HTR-8/SVneo (cell line): Measurements from ENCODE around the gene RND3.

Experiments used
- DNase-seq: peaks from one replicate; pipeline ENCODE4 v3.0.0; 2011; ENCODE audit warnings: low spot score, mixed read lengths; ENCODE audit not compliant: insufficient read length
- FAIRE-seq: peaks from 2 replicates; lab custom pipeline; 2011; peaks lifted over from hg19 to GRCh38; lab: Jason Lieb, UNC

Gene RND3

GRCh38 chr2:150495001-150495400 lies 7.5 kb upstream of the RND3 start:
- no peak for DNase-seq
- FAIRE-seq: no peak

DNA sequence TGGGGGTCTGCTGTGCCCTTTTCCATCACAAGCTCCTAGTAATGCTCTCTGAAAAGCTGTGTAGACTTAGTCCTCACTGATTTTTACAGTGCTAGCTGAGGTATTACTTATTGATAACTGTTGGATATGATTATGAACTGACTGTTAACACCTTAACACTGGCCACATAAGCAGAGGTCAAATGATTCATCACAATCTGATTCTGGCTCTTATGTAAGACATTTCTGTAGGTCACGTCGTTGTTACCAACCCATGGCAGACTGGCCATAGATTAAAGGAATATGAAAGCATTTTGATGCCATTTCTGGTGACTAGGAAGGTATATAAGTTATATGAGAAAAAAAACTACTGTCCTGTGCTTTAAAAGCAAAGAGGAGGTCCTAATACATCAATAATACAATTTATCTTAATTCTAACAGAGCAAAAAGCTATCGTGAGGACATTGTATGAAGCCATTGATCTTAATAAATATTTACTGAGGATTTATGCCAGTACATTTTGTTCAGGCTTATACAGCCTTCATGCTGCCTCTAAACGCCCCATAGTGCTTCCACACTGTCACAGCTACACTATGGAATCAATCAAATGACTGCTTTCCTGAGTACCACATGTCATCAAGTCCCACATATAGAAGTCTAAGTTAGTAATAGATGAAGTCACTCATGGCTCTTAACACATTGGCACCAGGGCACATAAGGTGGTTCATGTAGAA lies 6.9 kb upstream of the RND3 start:
- no peak for DNase-seq
- no peak for FAIRE-seq

DNA sequence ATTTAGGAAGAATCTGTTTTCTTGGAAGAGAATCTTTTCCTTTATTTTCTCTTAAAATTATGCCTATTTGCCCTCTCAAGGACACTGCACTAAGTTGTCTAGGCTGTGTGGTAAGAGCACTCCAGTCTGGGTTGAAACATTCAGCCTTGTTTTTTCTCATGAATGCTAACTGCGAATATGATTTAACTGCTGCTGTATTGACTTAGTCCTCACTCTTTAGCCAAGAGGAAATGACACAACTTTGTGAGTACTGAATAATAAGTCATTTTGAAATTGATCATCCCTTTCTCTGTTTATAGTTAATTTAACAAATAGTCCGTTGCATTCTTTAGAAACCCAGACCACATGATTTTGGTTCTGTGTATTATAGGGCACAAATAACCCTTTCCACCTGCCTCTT lies 4.5 kb upstream of the RND3 start:
- DNase-seq: no peak
- FAIRE-seq: no peak

GRCh38 chr2:150491430-150491829 lies 4.0 kb upstream of the RND3 start:
- FAIRE-seq: no peak

GRCh38 chr2:150490466-150490865 lies 3.0 kb upstream of the RND3 start:
- FAIRE-seq: no peak
- no peak for DNase-seq

More at GRCh38 chr2:150491430-150491829, 4.0 kb upstream of the RND3 start:
- DNase-seq: no peak

GRCh38 chr2:150486539-150487484 lies 655 bp downstream of the RND3 start:
- FAIRE-seq: no peak
- DNase-seq: no peak

GRCh38 chr2:150485871-150486538 lies 1.5 kb downstream of the RND3 start:
- FAIRE-seq (peak; percentile 23), DNase-seq (no peak)

GRCh38 chr2:150485114-150485870 lies 2.2 kb downstream of the RND3 start:
- DNase-seq (no peak), FAIRE-seq (peak; percentile 38)

DNA sequence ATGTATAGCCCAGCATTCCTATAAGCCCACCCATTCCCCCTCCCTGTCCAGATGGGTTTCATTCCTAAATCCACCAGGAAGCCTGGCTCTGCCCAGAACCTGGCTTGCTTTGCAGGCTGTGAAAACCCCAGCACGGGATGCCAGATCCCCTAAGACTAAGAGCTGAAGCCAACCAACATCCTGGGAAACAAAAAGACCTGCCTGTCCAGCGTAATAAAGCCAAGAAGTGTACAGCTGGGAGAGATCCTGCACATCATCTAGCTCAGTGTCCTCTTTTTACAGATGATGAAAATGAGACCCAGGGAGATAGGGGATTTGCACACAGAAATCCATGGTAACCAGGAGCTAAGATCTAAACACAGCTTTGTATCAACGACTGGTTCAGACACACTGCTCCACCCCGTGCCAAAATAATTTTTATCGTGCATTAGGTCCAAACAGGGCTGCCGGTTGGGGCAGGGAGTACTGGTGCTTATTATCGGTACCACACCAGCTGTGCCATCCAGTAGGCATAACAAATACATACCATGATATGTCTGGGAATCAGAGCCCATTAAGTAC lies 2.9 kb downstream of the RND3 start:
- DNase-seq: no peak
- FAIRE-seq: no peak

GRCh38 chr2:150484006-150484405 lies 3.5 kb downstream of the RND3 start:
- DNase-seq: no peak
- FAIRE-seq: no peak

DNA sequence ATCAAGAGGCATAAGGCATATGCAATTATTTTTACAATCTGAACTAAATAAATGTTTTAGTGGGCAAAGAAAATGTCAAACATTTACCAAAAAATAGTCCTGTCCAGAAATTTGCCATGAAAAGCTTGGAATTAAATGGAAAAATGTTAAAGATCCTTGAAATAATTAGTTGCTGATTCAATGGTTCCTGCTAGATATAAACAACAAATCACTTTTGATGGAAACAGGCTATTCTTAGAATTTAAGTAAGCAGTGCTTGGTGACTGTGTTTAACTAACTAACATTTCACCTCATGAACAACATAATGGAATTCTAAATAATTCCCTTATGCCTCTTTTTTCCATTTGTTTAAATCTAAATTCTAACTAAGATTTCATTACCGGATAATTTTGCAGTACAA lies 3.9 kb downstream of the RND3 start:
- no peak for FAIRE-seq
- DNase-seq: no peak

DNA sequence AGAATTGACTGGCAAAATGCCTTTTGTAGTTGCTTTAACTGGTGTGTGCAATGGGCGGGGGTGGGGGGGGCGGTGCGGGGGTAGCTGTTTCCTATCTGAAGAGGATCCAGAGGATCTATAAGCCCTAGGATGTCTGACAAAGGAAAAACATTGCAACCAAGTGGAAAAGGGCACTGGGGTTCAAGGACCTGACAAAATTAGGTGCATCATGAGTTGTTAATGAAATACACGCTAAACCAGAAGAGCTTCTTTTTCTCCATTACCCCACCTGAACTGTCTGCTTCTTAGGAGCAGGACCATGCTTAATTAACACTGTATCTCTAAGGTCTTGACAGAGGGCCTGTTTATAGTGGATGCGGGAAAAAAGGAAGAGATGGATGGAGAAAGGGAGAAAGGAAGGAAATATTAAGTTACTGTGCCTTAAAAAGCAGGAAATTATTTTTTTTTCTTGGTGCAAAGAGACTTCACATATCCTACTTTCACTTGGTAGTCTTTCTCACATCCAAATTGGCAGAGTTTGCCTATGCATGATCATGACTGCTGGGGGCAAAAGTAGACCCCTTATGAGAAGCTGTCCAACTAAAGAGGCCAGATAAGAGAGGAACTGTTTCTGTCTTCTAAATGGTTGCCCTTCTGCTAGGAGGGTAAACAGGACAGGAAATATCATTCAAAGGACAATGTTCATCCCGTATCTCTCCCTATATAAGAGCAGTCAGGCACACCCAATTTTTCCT lies 4.6 kb downstream of the RND3 start:
- FAIRE-seq (no peak), DNase-seq (no peak)

GRCh38 chr2:150482111-150482510 lies 5.4 kb downstream of the RND3 start:
- no peak for FAIRE-seq
- no peak for DNase-seq

GRCh38 chr2:150480971-150481830 lies 6.3 kb downstream of the RND3 start:
- FAIRE-seq (no peak), DNase-seq (no peak)

DNA sequence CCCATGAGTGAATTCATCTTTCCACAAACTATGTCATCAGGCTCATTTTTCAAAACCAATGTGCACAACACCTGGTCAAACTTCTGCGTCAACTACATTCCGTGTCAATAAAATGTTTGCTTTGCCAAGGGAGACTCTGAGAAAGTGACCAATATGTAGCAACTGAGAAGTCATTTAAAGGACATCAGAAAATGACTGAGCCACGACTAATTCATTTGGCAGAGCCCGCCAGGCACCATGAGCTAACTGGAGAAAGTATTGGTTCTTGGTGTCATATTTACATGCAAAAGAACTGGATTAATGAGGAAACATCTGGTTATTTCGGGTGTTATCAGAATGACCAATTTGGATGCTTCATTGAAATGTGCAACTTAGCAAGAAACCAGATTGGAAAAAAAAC lies 7.2 kb downstream of the RND3 start:
- no peak for FAIRE-seq
- no peak for DNase-seq

DNA sequence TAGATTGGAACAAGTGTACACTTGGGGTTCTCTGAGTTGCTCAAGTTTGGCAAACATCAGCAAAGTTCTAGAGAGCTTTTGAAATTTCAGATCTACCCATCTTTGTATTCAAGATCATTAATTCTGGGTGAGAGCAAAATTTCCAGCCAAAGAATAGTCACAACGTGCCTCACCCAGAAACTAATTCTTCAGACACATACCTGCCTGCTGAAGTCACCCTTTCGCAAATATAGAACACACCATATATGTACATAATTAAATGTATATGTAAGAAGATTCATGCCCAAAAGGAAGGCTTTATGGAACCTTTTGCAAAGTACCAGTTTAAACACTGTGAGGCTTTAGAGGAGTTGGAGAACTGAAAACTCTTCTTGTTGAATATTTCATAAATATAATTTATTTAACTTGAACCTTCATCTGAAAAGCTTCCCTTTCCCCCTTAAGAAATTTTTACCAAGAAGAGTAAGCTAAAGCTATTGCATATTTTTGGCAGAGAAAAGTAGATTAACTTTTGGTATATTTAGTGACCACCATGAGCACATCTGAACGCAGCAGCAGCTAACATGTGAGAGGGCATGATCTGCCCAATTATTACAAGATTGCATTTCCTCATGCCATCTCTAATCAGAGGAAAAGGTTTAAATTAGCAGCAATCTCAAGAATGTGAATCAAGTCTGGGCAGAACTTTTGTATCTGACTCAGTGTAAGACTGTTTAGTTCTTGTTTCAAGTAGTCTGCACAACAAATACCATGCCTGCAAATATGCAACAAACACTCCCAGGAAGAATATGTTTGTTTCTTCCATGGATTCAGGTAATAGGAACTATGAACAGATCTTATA lies 8.2 kb downstream of the RND3 start:
- no peak for DNase-seq

DNA sequence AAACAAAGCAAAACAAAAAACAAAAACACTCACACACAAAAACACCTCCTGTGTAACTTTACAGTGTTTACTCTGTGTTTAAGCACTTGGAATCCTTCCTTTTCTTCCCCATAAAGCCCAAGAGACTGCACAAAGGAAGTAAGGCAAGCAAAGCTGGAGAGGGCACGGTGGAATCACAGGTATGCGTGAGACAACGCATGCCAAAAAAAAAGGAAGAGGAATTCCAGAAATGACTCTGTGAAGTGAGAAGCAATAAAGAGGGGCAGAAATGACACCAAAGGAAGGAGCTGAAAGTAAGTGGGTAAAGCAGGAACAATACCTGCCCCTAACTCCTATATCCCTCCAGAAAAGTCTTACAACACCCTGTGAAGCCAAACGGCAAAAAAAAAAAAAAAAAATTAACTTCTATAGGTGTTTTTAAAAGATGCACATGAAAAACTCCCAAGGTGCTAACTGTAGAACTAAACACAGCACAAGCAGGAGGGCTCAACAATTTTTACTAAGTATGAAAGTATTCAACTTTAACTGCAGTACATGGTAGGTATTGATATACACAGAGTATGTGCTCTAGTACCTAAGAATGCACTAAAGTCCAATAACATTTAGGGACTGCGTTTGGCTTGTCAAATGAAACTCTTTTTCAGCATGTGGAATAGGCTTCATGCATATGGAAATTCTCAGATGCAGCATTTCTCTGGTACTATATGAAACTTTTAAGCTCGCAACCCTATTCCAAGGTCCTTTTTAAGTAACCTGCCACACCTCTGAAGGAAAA lies 9.1 kb downstream of the RND3 start:
- FAIRE-seq (no peak), DNase-seq (no peak)

More for the DNA sequence above, 8.2 kb downstream of the RND3 start:
- FAIRE-seq: peak; percentile 26
